GM12878 (cell line): Measurements from ENCODE around the gene TTC9B.

Source experiments
- CEBPB ChIP-seq, 2 experiments: fragments of 150-350 bp in 1 of 2; IDR thresholded peaks; 2 replicates each; pipeline ENCODE4 v1.6.1; 2012 to 2014; ENCODE audit warnings: low read depth in 2 of 2, low read length in 2 of 2, borderline replicate concordance in 1 of 2, inconsistent platforms in 1 of 2
- CREB1 ChIP-seq: IDR thresholded peaks from 2 replicates; pipeline ENCODE4 v1.6.1; 2012; ENCODE audit warnings: low read depth, mild to moderate bottlenecking, inconsistent platforms
- TBL1XR1 ChIP-seq: IDR thresholded peaks from 2 replicates; pipeline ENCODE4 v1.6.1; 2012; ENCODE audit warnings: low read depth, low read length, improper control_type of control experiment

DNA sequence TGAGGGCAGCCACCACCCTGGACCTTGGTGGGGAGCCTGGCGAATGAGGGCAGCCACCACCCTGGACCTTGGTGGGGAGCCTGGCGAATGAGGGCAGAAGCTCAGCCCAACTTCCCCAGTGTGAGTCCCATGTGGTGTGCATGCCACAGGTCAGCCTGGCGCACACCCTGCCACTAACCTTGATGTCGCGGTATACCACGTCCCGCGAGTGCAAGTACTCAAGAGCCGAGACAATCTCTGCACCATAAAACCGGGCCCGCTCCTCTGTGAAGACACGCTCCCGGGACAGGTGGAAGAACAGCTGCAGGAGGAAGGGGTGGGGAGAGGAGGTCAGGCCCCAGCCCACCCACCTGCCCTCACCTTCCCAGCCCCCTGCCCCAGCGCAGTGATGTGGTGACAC, 19.6 kb upstream of the TTC9B start:
- TF ChIP-seq CEBPB (IDR thresholded peaks at IDR 0.05; ENCODE audit: borderline replicate concordance in 1 of 2, low read depth in 2 of 2, low read length in 2 of 2) (no peak), TBL1XR1 (no peak), CREB1 (no peak)
